K562 (cell line): Measurements from ENCODE around the gene ZNF213. TPM values are rescaled to one million over a fixed set of nuclear protein-coding genes. Genes with fewer than 3 reads are reported as not detected.

Source experiments
- GMEB1 ChIP-seq: fragments of 250-450 bp; sonication (Bioruptor Pico); IDR thresholded peaks from 2 replicates; pipeline ENCODE4 v1.4.0; 2020; ENCODE audit warnings: mild to moderate bottlenecking
- HNRNPL ChIP-seq: fragments of 200-400 bp; formaldehyde crosslinking; IDR thresholded peaks from 2 replicates; pipeline ENCODE4 v1.6.1; 2017; ENCODE audit warnings: low read depth, mild to moderate bottlenecking, low read length
- MAFK ChIP-seq: IDR thresholded peaks from 2 replicates; pipeline ENCODE4 v1.6.1; 2011; ENCODE audit warnings: low read length, improper control_type of control experiment
- RAD21 ChIP-seq, 2 experiments: fragments of 250-450 bp in 1 of 2; fragments of 450-650 bp in 1 of 2; sonication (Bioruptor Pico) in 1 of 2; formaldehyde crosslinking in 1 of 2; IDR thresholded peaks in 1 of 2; conservative IDR thresholded peaks in 1 of 2; 2 replicates each; pipeline versions ENCODE4 v1.4.0 to v1.8.0; 2020 to 2022; ENCODE audit warnings: mild to moderate bottlenecking in 2 of 2, moderate library complexity in 1 of 2
- RB1 ChIP-seq: fragments of 450-650 bp; IDR thresholded peaks from 2 replicates; pipeline ENCODE4 v1.6.1; 2017; ENCODE audit warnings: low read depth, mild to moderate bottlenecking
- TCF3 ChIP-seq: sonication (generic); formaldehyde crosslinking; IDR thresholded peaks from 2 replicates; pipeline ENCODE4 v1.4.0; 2020; ENCODE audit warnings: mild to moderate bottlenecking, missing genetic modification reagents
- TCF7L2 ChIP-seq: fragments of 150-350 bp; IDR thresholded peaks from 2 replicates; pipeline ENCODE4 v1.6.1; 2016; ENCODE audit warnings: low read depth, mild to moderate bottlenecking, low read length, moderate library complexity
- TRIM28 ChIP-seq: fragments of 450-650 bp; IDR thresholded peaks from 2 replicates; pipeline ENCODE4 v1.6.1; 2017
- ZBED1 ChIP-seq: IDR thresholded peaks from 2 replicates; pipeline ENCODE4 v1.6.1; 2014
- ZNF316 ChIP-seq: fragments of 450-650 bp; IDR thresholded peaks from 2 replicates; pipeline ENCODE4 v1.6.1; 2016
- ZNF407 ChIP-seq: fragments of 450-650 bp; IDR thresholded peaks from 2 replicates; pipeline ENCODE4 v1.6.1; 2016; ENCODE audit warnings: low read depth
- ZNF764 ChIP-seq: fragments of 250-450 bp; sonication (Bioruptor Pico); IDR thresholded peaks from 2 replicates; pipeline ENCODE4 v1.4.0; 2020; ENCODE audit warnings: low read depth, mild to moderate bottlenecking, moderate library complexity
- polyA plus RNA-seq, 8 experiments: library from polyadenylated mRNA; depleted of rRNA in 4 of 8; stranded (reverse) in 5 of 8; unstranded in 3 of 8; fragments of >200 nt; fragmentation: Nextera tagmentation in 2 of 8; fragmentation: Illumina TruSeq in 1 of 8; extraction: Ambion mirVana in 2 of 8; extraction: Trizol in 1 of 8; gene quantifications; 2 replicates each; pipeline versions ENCODE4 v1.2.1 to v1.2.3, GENCODE V29; 2011 to 2014; ENCODE audit warnings: inconsistent platforms in 1 of 8, missing spikeins in 1 of 8
- total RNA-seq, 7 experiments: library from RNA; depleted of rRNA in 6 of 7; stranded (reverse); fragments of >200 nt in 6 of 7; fragmentation: Illumina TruSeq in 2 of 7; extraction: Trizol in 2 of 7; gene quantifications; 2 replicates each; pipeline versions ENCODE4 v1.2.1 to v1.2.3, GENCODE V29; 2011 to 2021; ENCODE audit warnings: low replicate concordance in 1 of 7
- TF ChIP-seq, protein P1 (sequence below): fragments of 250-450 bp; sonication (Bioruptor Pico); IDR thresholded peaks from 2 replicates; pipeline ENCODE4 v1.8.0; 2021; ENCODE audit warnings: borderline replicate concordance, mild to moderate bottlenecking, moderate library complexity; ENCODE audit not compliant: poor library complexity, severe bottlenecking
- TF ChIP-seq, protein P2 (sequence below): fragments of 150-350 bp; conservative IDR thresholded peaks from 2 replicates; pipeline ENCODE4 v1.6.1; 2014; ENCODE audit warnings: low read length

ZNF213 gene
- total and polyA plus RNA-seq, 9 of the 15 experiments (the other 6 are each of a cell fraction or from before 2014, with no cell fraction given) = 0.49 to 10.0 (median 1.8) TPM

DNA sequence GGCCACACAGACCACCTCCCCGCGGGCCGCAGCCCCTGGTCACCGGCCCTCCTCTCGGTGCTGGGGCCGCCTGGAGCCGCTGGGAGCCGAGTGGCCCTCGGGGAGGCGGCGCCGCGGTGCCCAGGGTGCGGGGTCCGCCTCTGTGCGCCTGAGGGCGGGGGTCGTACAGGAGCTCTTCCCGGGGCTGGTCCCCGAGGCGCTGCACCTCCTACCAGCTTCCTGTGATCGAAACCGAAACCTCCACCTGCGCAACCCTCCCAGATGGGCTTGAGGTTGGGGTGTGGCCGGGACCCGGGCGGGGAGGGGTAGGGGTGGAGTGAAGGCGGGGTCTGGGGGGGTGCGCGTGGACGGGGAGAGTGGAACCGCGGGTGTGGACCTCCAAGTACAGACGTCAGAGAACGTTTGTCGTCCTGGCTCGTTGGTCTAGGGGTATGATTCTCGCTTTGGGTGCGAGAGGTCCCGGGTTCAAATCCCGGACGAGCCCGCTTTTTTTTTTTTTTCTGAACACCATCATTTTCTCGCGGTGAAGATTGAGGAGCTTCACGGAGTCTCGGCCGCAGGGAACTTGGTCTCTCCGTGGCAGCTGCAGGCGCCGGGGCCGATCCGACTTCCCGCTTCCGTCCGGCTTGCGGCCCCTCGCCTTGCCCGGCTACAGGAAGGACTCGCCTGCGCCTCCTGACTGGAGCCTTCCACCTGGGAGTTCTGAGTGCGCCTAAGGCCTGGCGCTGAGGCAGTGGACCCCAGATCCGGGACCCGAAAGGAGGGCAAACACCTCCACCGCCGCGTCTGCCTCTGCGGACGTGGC is 23.9 kb downstream of the ZNF213 start (continued):
- TF ChIP-seq ZNF407 (peak; percentile 60; the same call in 1 of the 2 replicates), GMEB1 (CRISPR knock-in tag) (no peak), ZNF316 (no peak), MAFK (no peak), RB1 (peak; percentile 47), TRIM28 (no peak), TCF3 (CRISPR knock-in tag) (no peak), RAD21 (CRISPR knock-in tag; conservative IDR thresholded peaks at IDR 0.05 in 1 of 2, IDR thresholded peaks at IDR 0.05 in 1 of 2) (no peak), ZBED1 (no peak), ZNF764 (peak; percentile 79; the same call in 1 of the 2 replicates), TCF7L2 (no peak), HNRNPL (no peak)
- TF ChIP-seq, protein P1, sequence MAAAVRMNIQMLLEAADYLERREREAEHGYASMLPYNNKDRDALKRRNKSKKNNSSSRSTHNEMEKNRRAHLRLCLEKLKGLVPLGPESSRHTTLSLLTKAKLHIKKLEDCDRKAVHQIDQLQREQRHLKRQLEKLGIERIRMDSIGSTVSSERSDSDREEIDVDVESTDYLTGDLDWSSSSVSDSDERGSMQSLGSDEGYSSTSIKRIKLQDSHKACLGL (CRISPR knock-in tag) = no peak
- TF ChIP-seq, protein P2, sequence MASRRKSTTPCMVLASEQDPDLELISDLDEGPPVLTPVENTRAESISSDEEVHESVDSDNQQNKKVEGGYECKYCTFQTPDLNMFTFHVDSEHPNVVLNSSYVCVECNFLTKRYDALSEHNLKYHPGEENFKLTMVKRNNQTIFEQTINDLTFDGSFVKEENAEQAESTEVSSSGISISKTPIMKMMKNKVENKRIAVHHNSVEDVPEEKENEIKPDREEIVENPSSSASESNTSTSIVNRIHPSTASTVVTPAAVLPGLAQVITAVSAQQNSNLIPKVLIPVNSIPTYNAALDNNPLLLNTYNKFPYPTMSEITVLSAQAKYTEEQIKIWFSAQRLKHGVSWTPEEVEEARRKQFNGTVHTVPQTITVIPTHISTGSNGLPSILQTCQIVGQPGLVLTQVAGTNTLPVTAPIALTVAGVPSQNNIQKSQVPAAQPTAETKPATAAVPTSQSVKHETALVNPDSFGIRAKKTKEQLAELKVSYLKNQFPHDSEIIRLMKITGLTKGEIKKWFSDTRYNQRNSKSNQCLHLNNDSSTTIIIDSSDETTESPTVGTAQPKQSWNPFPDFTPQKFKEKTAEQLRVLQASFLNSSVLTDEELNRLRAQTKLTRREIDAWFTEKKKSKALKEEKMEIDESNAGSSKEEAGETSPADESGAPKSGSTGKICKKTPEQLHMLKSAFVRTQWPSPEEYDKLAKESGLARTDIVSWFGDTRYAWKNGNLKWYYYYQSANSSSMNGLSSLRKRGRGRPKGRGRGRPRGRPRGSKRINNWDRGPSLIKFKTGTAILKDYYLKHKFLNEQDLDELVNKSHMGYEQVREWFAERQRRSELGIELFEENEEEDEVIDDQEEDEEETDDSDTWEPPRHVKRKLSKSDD = no peak
